Right lobe of liver (tissue), 6 donors: ENCODE results near the gene NEDD4L. TPM values are rescaled to one million over a fixed set of nuclear protein-coding genes. Genes with fewer than 3 reads are reported as not detected.
A peak's percentile ranks its signal among the peaks of the same experiment; 100 is the strongest.
"Not testable (repeated sequence)": the region's sequence is repeated elsewhere in the genome, so short reads cannot be mapped to it uniquely, and the experiment has no call there.

Experiments
- ATAC-seq, 4 donors: fragments of 200-7000 bp; cut with Tn5 transposase; one replicate each; pipeline ENCODE4 v1.9.1; 2020; ENCODE audit warnings: mild to moderate bottlenecking in 4 of 4, moderate library complexity in 4 of 4
- DNase-seq, 3 donors: peaks; one replicate each; pipeline ENCODE4 v3.0.0-alpha.2; 2020
- H3K27ac ChIP-seq, 3 donors: fragments of 200-600 bp; one replicate each; pipeline ENCODE4 v1.8.0; 2022
- H3K27me3 ChIP-seq, 2 donors: fragments of 200-600 bp; one replicate each; pipeline ENCODE4 v1.8.0; 2022
- H3K36me3 ChIP-seq, 4 donors: fragments of 200-600 bp; sonication (generic) in 1 of 4; one replicate each; pipeline versions ENCODE4 v1.5.1 to v1.8.0; 2017 to 2022; ENCODE audit warnings: control low read depth in 1 of 4
- H3K4me1 ChIP-seq, 4 donors: fragments of 200-600 bp; sonication (generic) in 1 of 4; one replicate each; pipeline versions ENCODE4 v1.5.1 to v1.8.0; 2017 to 2022; ENCODE audit warnings: control low read depth in 1 of 4
- H3K4me3 ChIP-seq, 3 donors: fragments of 200-600 bp; one replicate each; pipeline ENCODE4 v1.8.0; 2022
- H3K9me3 ChIP-seq, 4 donors: fragments of 200-600 bp; sonication (generic) in 1 of 4; one replicate each; pipeline versions ENCODE4 v1.5.1 to v1.8.0; 2017 to 2022; ENCODE audit warnings: control low read depth in 1 of 4
- CTCF ChIP-seq, 4 donors: fragments of 200-600 bp in 3 of 4; fragments of 450-650 bp in 1 of 4; IDR thresholded peaks; one replicate each; pipeline versions ENCODE4 v1.5.1 to v1.8.0; 2016 to 2022; ENCODE audit warnings: antibody characterized with exemption in 4 of 4, mild to moderate bottlenecking in 2 of 4
- POLR2A ChIP-seq: fragments of 450-650 bp; IDR thresholded peaks from one replicate; pipeline ENCODE4 v1.6.1; 2017; ENCODE audit warnings: antibody characterized with exemption, mild to moderate bottlenecking
- WGBS: methylation state at CpG from one replicate; pipeline ENCODE4 v1.1.6; 2018; ENCODE audit warnings: low coverage, low lambda C conversion rate; ENCODE audit not compliant: insufficient coverage; ENCODE audit errors: missing lambda C conversion rate; 5-methylcytosine and 5-hydroxymethylcytosine counted together
- intact Hi-C, 2 donors: fragments of 100-400 bp; cut with DNase I; formaldehyde crosslinking; loops; one replicate each; pipeline versions ENCODE4 v1.11.2 to v1.14.1; 2022
- total RNA-seq, 6 experiments: library from RNA; depleted of rRNA in 2 of 6; stranded (reverse); fragments of >200 nt in 2 of 6; fragmentation: NEBNext Ultra II Directional in 3 of 6; extraction: Animal tissue kit (Norgen Biotek cat#: 25700) in 3 of 6; gene quantifications; one replicate each; pipeline versions ENCODE4 v1.1.0 to v1.2.4, GENCODE V29; 2016 to 2023
- donor health status: DM: no; HTN: yes; CAD: no.
- donor health status: DM: no; HTN: no; CAD: no.
- donor health status: DM: no; HTN: no; CAD: no.
- donor health status: DM: no; HTN: yes; CAD: no.
- donor health status: DM: no; HTN: yes; CAD: no.

The NEDD4L gene
- total RNA-seq, 6 experiments from 2014 or later: 21.5 to 41.0 (median 33.2) TPM

- H3K4me1 ChIP-seq: no peaks in the 10 kb centered on the region
- no peaks in the 10 kb centered on the region for H3K27me3 ChIP-seq
- 95% methylated on average over 5 of the region's 5 CpGs for WGBS
- ATAC-seq (no peak), DNase-seq (no peak)
- TF ChIP-seq CTCF (IDR thresholded peaks at IDR 0.05) (no peak), POLR2A (no peak)
- H3K36me3 ChIP-seq: peaks cover 0 to 3% (median 0%) of the 10 kb centered on the region in 4 donors
- H3K4me3 ChIP-seq: no peak overlapping the region
- no peak overlapping the region for H3K27ac ChIP-seq
- no peaks in the 10 kb centered on the region for H3K9me3 ChIP-seq
- intact Hi-C loops: no loop called here
Observed at GRCh38 chr18:58373481-58373880, 329.5 kb downstream of the NEDD4L start.

GRCh38 chr18:58375051-58375450, 331.0 kb downstream of the NEDD4L start:
- no peak for TF ChIP-seq POLR2A
- no peak for TF ChIP-seq CTCF (IDR thresholded peaks at IDR 0.05)
- Histone ChIP-seq H3K9me3 (no peaks in the 10 kb centered on the region), H3K4me1 (no peaks in the 10 kb centered on the region), H3K27me3 (no peaks in the 10 kb centered on the region), H3K27ac (no peak overlapping the region), H3K36me3 (peaks cover 0 to 3% (median 0%) of the 10 kb centered on the region in 4 donors), H3K4me3 (no peak overlapping the region)
- DNase-seq (no peak), ATAC-seq (no peak)
- intact Hi-C loops: no loop called here
- WGBS: 96% methylated on average over 7 of the region's 8 CpGs

GRCh38 chr18:58378411-58379379, 334.7 kb downstream of the NEDD4L start:
- no peaks in the 10 kb centered on the region for H3K27me3 ChIP-seq
- no peaks in the 10 kb centered on the region for H3K9me3 ChIP-seq
- no peaks in the 10 kb centered on the region for H3K36me3 ChIP-seq
- intact Hi-C loops: no loop called here
- no peaks in the 10 kb centered on the region for H3K4me1 ChIP-seq
- no peak overlapping the region for H3K27ac ChIP-seq
- no peak overlapping the region for H3K4me3 ChIP-seq
- ATAC-seq (peak in 1 of 4 donors; percentile 26), DNase-seq (no peak)
- 60% methylated on average over 1 of the region's 28 CpGs for WGBS
- TF ChIP-seq POLR2A: no peak
- TF ChIP-seq CTCF (IDR thresholded peaks at IDR 0.05): no peak

GRCh38 chr18:58379443-58379842, 335.4 kb downstream of the NEDD4L start:
- Histone ChIP-seq H3K27me3 (no peaks in the 10 kb centered on the region), H3K9me3 (no peaks in the 10 kb centered on the region), H3K36me3 (no peaks in the 10 kb centered on the region), H3K4me1 (no peaks in the 10 kb centered on the region), H3K27ac (no peak overlapping the region), H3K4me3 (no peak overlapping the region)
- intact Hi-C loops: no loop called here
- TF ChIP-seq POLR2A (no peak), CTCF (IDR thresholded peaks at IDR 0.05) (no peak)
- DNase-seq: no peak
- 100% methylated on average over 3 of the region's 15 CpGs for WGBS
- no peak for ATAC-seq

GRCh38 chr18:58380113-58380512, 336.1 kb downstream of the NEDD4L start:
- intact Hi-C loops, H3K27me3 ChIP-seq, H3K4me3 ChIP-seq, H3K9me3 ChIP-seq, H3K36me3 ChIP-seq, H3K27ac ChIP-seq, DNase-seq, H3K4me1 ChIP-seq, ATAC-seq: not testable (repeated sequence)
- 86% methylated on average over 4 of the region's 4 CpGs for WGBS
